HepG2 (cell line): ENCODE results near the gene PTPRC. TPM values are rescaled to one million over a fixed set of nuclear protein-coding genes. Genes with fewer than 3 reads are reported as not detected.

ENCODE experiments used
- ATAC-seq: fragments of 200-7000 bp; cut with Tn5 transposase; 3 replicates; pipeline ENCODE4 v1.9.1; 2020; ENCODE audit warnings: mild to moderate bottlenecking, moderate library complexity
- BruUV-seq: library from RNA; stranded (reverse); fragments of 400-500 nt; replicated peaks from 2 replicates; lab custom pipeline; 2021; lab: Mats Ljungman, UMichigan
- CTCF ChIA-PET: fragments of 300-600 bp; formaldehyde crosslinking; extraction: SDS; loops from one replicate; lab custom pipeline; 2021; ENCODE audit warnings: low total read pairs, inconsistent platforms, low intra/inter-chr PET ratio; lab: Yijun Ruan, JAX
- POLR2A ChIA-PET: fragments of 350-600 bp; sonication (Branson Sonifier 250); formaldehyde crosslinking; loops from one replicate; lab custom pipeline; 2020; ENCODE audit warnings: antibody characterized with exemption, inconsistent platforms; lab: Yijun Ruan, JAX
- DNase-seq: peaks from one replicate; pipeline ENCODE4 v3.0.0-alpha.2; 2015; ENCODE audit warnings: low spot score
- FAIRE-seq: peaks from 3 replicates; lab custom pipeline; 2011; peaks lifted over from hg19 to GRCh38; lab: Jason Lieb, UNC
- H2AFZ ChIP-seq: one replicate; pipeline ENCODE4 v1.6.1; 2011; ENCODE audit warnings: low read length, inconsistent platforms
- H3K27ac ChIP-seq: fragments of 300-600 bp; 3 replicates; pipeline ENCODE4 v1.8.0; 2011; ENCODE audit warnings: mixed run types, mild to moderate bottlenecking, mixed read lengths, low read length, inconsistent platforms; ENCODE audit not compliant: insufficient read depth; ENCODE audit errors: extremely low read length
- H3K27me3 ChIP-seq, 2 experiments: fragments of 200-600 bp in 1 of 2; 2 replicates in 1 of 2; 3 replicates in 1 of 2; pipeline versions ENCODE4 v1.6.0 to v1.8.0; 2011; ENCODE audit warnings: low read length in 2 of 2, mild to moderate bottlenecking in 2 of 2, moderate library complexity in 2 of 2, inconsistent platforms in 1 of 2; ENCODE audit not compliant: insufficient read depth in 2 of 2, control insufficient read depth in 1 of 2
- H3K36me3 ChIP-seq, 2 experiments: fragments of 200-600 bp in 1 of 2; replicated peaks in 1 of 2; 2 replicates in 1 of 2; 3 replicates in 1 of 2; pipeline versions ENCODE4 v1.5.1 to v1.8.0; 2011; ENCODE audit warnings: low read length in 2 of 2, inconsistent platforms in 1 of 2; ENCODE audit not compliant: insufficient read depth in 2 of 2, control insufficient read depth in 1 of 2
- H3K4me1 ChIP-seq: 2 replicates; pipeline ENCODE4 v1.5.1; 2012; ENCODE audit warnings: low read length, inconsistent platforms; ENCODE audit not compliant: insufficient read depth
- H3K4me2 ChIP-seq: 2 replicates; pipeline ENCODE4 v1.6.0; 2011; ENCODE audit warnings: low read depth, low read length, inconsistent platforms
- H3K4me3 ChIP-seq, 3 experiments: fragments of 200-600 bp in 1 of 3; sonication (generic), shearing (Covaris generic) in 1 of 3; replicated peaks in 1 of 3; 2 replicates each; pipeline ENCODE4 v1.5.1; 2011 to 2016; ENCODE audit warnings: low read length in 3 of 3, inconsistent platforms in 2 of 3, low read depth in 2 of 3, mild to moderate bottlenecking in 2 of 3, control low read depth in 1 of 3, mixed read lengths in 1 of 3; ENCODE audit not compliant: insufficient read depth in 1 of 3
- H3K79me2 ChIP-seq: one replicate; pipeline ENCODE4 v1.6.1; 2011; ENCODE audit warnings: low read length, inconsistent platforms; ENCODE audit not compliant: insufficient read depth
- H3K9ac ChIP-seq: 2 replicates; pipeline ENCODE4 v1.6.0; 2011; ENCODE audit warnings: mild to moderate bottlenecking, low read depth, low read length, inconsistent platforms; ENCODE audit not compliant: insufficient read depth
- H3K9me3 ChIP-seq: 2 replicates; pipeline ENCODE4 v1.5.1; 2012; ENCODE audit warnings: mild to moderate bottlenecking, low read length
- H4K20me1 ChIP-seq: 2 replicates; pipeline ENCODE4 v1.6.0; 2011; ENCODE audit warnings: inconsistent platforms, mild to moderate bottlenecking, low read length, moderate library complexity; ENCODE audit not compliant: insufficient read depth
- DMAP1 ChIP-seq: IDR thresholded peaks from 2 replicates; pipeline ENCODE4 v1.6.1; 2016
- EED ChIP-seq: sonication (generic); formaldehyde crosslinking; IDR thresholded peaks from 2 replicates; pipeline ENCODE4 v1.5.0; 2020; ENCODE audit warnings: mild to moderate bottlenecking, missing genetic modification reagents
- IRX3 ChIP-seq: sonication (generic); formaldehyde crosslinking; IDR thresholded peaks from 2 replicates; pipeline ENCODE4 v1.8.1; 2023; ENCODE audit warnings: mild to moderate bottlenecking, low read depth, missing genetic modification reagents, borderline replicate concordance
- KDM5A ChIP-seq: fragments of 200-600 bp; sonication (generic); IDR thresholded peaks from 2 replicates; pipeline ENCODE4 v1.7.0; 2018; ENCODE audit warnings: antibody characterized with exemption, mild to moderate bottlenecking, low read length, borderline replicate concordance
- MYC ChIP-seq: sonication (generic); formaldehyde crosslinking; IDR thresholded peaks from 2 replicates; pipeline ENCODE4 v1.9.0; 2021; ENCODE audit warnings: missing genetic modification reagents, borderline replicate concordance
- RFX5 ChIP-seq: IDR thresholded peaks from 2 replicates; pipeline ENCODE4 v1.6.1; 2011; ENCODE audit warnings: low read depth, low read length, improper control_type of control experiment
- RXRA ChIP-seq: sonication (generic); formaldehyde crosslinking; IDR thresholded peaks from 2 replicates; pipeline ENCODE4 v1.5.1; 2020; ENCODE audit warnings: missing genetic modification reagents
- SOX5 ChIP-seq: IDR thresholded peaks from 2 replicates; pipeline ENCODE4 v1.6.1; 2016; ENCODE audit warnings: borderline replicate concordance
- SYNCRIP ChIP-seq: fragments of 200-400 bp; formaldehyde crosslinking; IDR thresholded peaks from 2 replicates; pipeline ENCODE4 v1.6.1; 2018; ENCODE audit warnings: mild to moderate bottlenecking, low read depth, low read length; ENCODE audit not compliant: insufficient read depth
- ZNF282 ChIP-seq: fragments of 450-650 bp; IDR thresholded peaks from 2 replicates; pipeline ENCODE4 v1.6.1; 2018; ENCODE audit not compliant: partially characterized antibody
- in situ Hi-C: cut with HindIII; loops from 2 replicates; pipeline ENCODE4 v1.10.0; 2017; ENCODE audit warnings: low pct_unique_long_range_greater_than_20kb; ENCODE audit not compliant: extremely low pct_ligation_motif_present
- intact Hi-C: fragments of 100-400 bp; cut with micrococcal nuclease; formaldehyde crosslinking; loops from one replicate; pipeline ENCODE4 v1.10.0; 2022; ENCODE audit not compliant: unreplicated experiment
- polyA plus RNA-seq, 8 experiments: library from polyadenylated mRNA; depleted of rRNA in 3 of 8; stranded (reverse) in 7 of 8; unstranded in 1 of 8; fragments of >200 nt; fragmentation: Illumina TruSeq in 4 of 8; extraction: Trizol in 4 of 8; gene quantifications; 2 replicates each; pipeline versions ENCODE4 v1.2.1 to v1.2.3, GENCODE V29; 2011 to 2016; ENCODE audit warnings: low read depth in 4 of 8, missing spikeins in 1 of 8, mixed read lengths in 1 of 8; ENCODE audit not compliant: insufficient read depth in 1 of 8
- total RNA-seq, 5 experiments: library from RNA; depleted of rRNA; stranded (reverse); fragments of >200 nt; fragmentation: Illumina TruSeq; extraction: Trizol; gene quantifications; 2 replicates each; pipeline ENCODE4 v1.2.3, GENCODE V29; 2016; ENCODE audit warnings: low read depth in 1 of 5
- TF ChIP-seq, protein P1 (sequence below): sonication (generic); formaldehyde crosslinking; IDR thresholded peaks from 2 replicates; pipeline ENCODE4 v1.4.0; 2020; ENCODE audit warnings: mild to moderate bottlenecking, low read depth, missing genetic modification reagents

The PTPRC gene
- total and polyA plus RNA-seq, 2 of the 13 experiments (the other 11 are each of a cell fraction or from before 2014, with no cell fraction given) = not detected

- Histone ChIP-seq H3K36me3 (no peaks in the 10 kb centered on the region), H2AFZ (no peak overlapping the region), H3K9ac (no peak overlapping the region), H3K4me2 (no peak overlapping the region), H3K79me2 (no peaks in the 10 kb centered on the region), H3K27ac (no peak overlapping the region), H4K20me1 (no peaks in the 10 kb centered on the region)
- CTCF ChIA-PET = no interaction called here
- in situ Hi-C loops (no loop called here), intact Hi-C loops (no loop called here)
- no peak for FAIRE-seq
- no TSS peak for BruUV-seq
- no peak for TF ChIP-seq EED
- no peak for TF ChIP-seq RFX5
- TF ChIP-seq, protein P1, sequence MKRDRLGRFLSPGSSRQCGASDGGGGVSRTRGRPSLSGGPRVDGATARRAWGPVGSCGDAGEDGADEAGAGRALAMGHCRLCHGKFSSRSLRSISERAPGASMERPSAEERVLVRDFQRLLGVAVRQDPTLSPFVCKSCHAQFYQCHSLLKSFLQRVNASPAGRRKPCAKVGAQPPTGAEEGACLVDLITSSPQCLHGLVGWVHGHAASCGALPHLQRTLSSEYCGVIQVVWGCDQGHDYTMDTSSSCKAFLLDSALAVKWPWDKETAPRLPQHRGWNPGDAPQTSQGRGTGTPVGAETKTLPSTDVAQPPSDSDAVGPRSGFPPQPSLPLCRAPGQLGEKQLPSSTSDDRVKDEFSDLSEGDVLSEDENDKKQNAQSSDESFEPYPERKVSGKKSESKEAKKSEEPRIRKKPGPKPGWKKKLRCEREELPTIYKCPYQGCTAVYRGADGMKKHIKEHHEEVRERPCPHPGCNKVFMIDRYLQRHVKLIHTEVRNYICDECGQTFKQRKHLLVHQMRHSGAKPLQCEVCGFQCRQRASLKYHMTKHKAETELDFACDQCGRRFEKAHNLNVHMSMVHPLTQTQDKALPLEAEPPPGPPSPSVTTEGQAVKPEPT (CRISPR knock-in tag) = no peak
- no peak for TF ChIP-seq KDM5A
- TF ChIP-seq IRX3 = no peak
- TF ChIP-seq DMAP1 (CRISPR knock-in tag) = no peak
- no peak for TF ChIP-seq RXRA
- TF ChIP-seq MYC = no peak
- TF ChIP-seq, all 625 proteins: peak for 0
- H3K4me1 ChIP-seq = no peaks in the 10 kb centered on the region
- POLR2A ChIA-PET = no interaction called here
- DNase-seq (no peak), ATAC-seq (no peak)
- no peaks in the 10 kb centered on the region for H3K9me3 ChIP-seq
- H3K4me3 ChIP-seq = no peak overlapping the region
- no peaks in the 10 kb centered on the region for H3K27me3 ChIP-seq
These were observed 86.2 kb downstream of the PTPRC start for GRCh38 chr1:198725090-198725489.

DNA sequence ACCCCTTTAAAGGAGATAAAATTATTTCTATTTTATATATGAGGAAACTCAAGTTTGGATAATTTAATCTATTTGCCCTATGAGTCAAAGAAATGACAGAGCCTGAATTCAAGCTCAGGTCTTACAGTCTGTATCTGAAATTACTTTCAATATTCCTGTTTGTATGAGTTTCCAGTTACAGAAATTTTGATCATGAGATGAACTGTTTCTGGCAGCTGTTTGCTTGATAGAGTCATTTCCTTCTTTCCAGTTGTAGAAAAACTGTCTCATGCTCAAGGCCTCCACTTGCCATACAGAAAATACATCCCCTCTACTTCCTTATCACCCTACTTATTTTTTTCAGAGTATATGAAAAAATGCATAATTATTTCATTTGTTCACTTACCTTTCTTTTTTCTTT, 87.6 kb downstream of the PTPRC start:
- no peak overlapping the region for H3K4me3 ChIP-seq
- ATAC-seq (no peak), FAIRE-seq (no peak), DNase-seq (no peak)
- POLR2A ChIA-PET = no interaction called here
- BruUV-seq = no TSS peak
- H3K9ac ChIP-seq = no peak overlapping the region
- H3K4me2 ChIP-seq = no peak overlapping the region
- H3K27me3 ChIP-seq = no peaks in the 10 kb centered on the region
- H2AFZ ChIP-seq = no peak overlapping the region
- in situ Hi-C loops (no loop called here), intact Hi-C loops (no loop called here)
- H3K79me2 ChIP-seq = no peaks in the 10 kb centered on the region
- CTCF ChIA-PET = no interaction called here
- H3K4me1 ChIP-seq = no peaks in the 10 kb centered on the region
- H3K36me3 ChIP-seq = no peaks in the 10 kb centered on the region
- no peak overlapping the region for H3K27ac ChIP-seq
- H3K9me3 ChIP-seq = no peaks in the 10 kb centered on the region
- no peaks in the 10 kb centered on the region for H4K20me1 ChIP-seq
- TF ChIP-seq ZNF282 (no peak), SOX5 (CRISPR knock-in tag) (no peak), SYNCRIP (no peak)
